Left colon (tissue), 2 donors: ENCODE data around the gene STN1. TPM values are rescaled to one million over a fixed set of nuclear protein-coding genes. Genes with fewer than 3 reads are reported as not detected.

Source experiments
- ATAC-seq: fragments of 200-7000 bp; cut with Tn5 transposase; one replicate; pipeline ENCODE4 v1.9.1; 2020; ENCODE audit warnings: mild to moderate bottlenecking, moderate library complexity
- DNase-seq, 2 donors: peaks; one replicate each; pipeline ENCODE4 v3.0.0-alpha.2; 2020
- intact Hi-C, 2 donors: fragments of 100-400 bp; cut with DNase I in 1 of 2; cut with micrococcal nuclease in 1 of 2; formaldehyde crosslinking; loops; one replicate each; pipeline versions ENCODE4 v1.11.2 to v1.14.0; 2022; cut with DNase I, micrococcal nuclease
- total RNA-seq, 2 donors: library from RNA; stranded (reverse); fragmentation: NEBNext Ultra II Directional; extraction: Animal tissue kit (Norgen Biotek cat#: 25700); gene quantifications; one replicate each; pipeline ENCODE4 v1.2.1, GENCODE V29; 2021
- donor health status: DM: no; HTN: no; CAD: no.
- donor health status: DM: yes; HTN: yes; CAD: no.

Gene STN1
- total RNA-seq, 2 donors from 2014 or later: 24.4 to 25.7 TPM

GRCh38 chr10:103905441-103905840 is 12.5 kb downstream of the STN1 start:
- intact Hi-C loops: no loop called here
- no peak for DNase-seq
- no peak for ATAC-seq

GRCh38 chr10:103901299-103901698 is 16.7 kb downstream of the STN1 start:
- no peak for ATAC-seq

GRCh38 chr10:103899312-103899711 is 18.7 kb downstream of the STN1 start:
- intact Hi-C loops: loop anchor here in 1 of 2 donors (10.0 kb wide), 1 partner anchor 65 kb away; the partner anchor contains the start of gene SLK
- DNase-seq (no peak), ATAC-seq (no peak)

More at GRCh38 chr10:103901299-103901698, 16.7 kb downstream of the STN1 start:
- no peak for DNase-seq
- intact Hi-C loops: no loop called here

- intact Hi-C loops: loop anchor here in 1 of 2 donors (10.0 kb wide), 1 partner anchor 67 kb away; the partner anchor contains the start of gene SLK
- ATAC-seq (no peak), DNase-seq (no peak)
Observed at GRCh38 chr10:103897241-103897774, 20.7 kb downstream of the STN1 start.

- no peak for DNase-seq
- no peak for ATAC-seq
- intact Hi-C loops: loop anchor here in 1 of 2 donors (10.0 kb wide), 1 partner anchor 69 kb away; the partner anchor contains the start of gene SLK
Observed at GRCh38 chr10:103896225-103896624, 21.8 kb downstream of the STN1 start.

GRCh38 chr10:103895411-103896186 is 22.4 kb downstream of the STN1 start:
- intact Hi-C loops: loop anchor here in 1 of 2 donors (10.0 kb wide), 1 partner anchor 69 kb away; the partner anchor contains the start of gene SLK
- DNase-seq (no peak), ATAC-seq (no peak)

GRCh38 chr10:103894441-103894864 is 23.5 kb downstream of the STN1 start:
- DNase-seq: no peak
- intact Hi-C loops: loop anchor here in 1 of 2 donors (10.0 kb wide), 1 partner anchor 70 kb away; the partner anchor contains the start of gene SLK
- ATAC-seq: peak; percentile 38

- intact Hi-C loops: loop anchor here in 1 of 2 donors (10.0 kb wide), 1 partner anchor 71 kb away; the partner anchor contains the start of gene SLK
- peak; percentile 49 for ATAC-seq
- DNase-seq: no peak
Observed at GRCh38 chr10:103893817-103894216, 24.2 kb downstream of the STN1 start.

- intact Hi-C loops: loop anchor here in 1 of 2 donors (10.0 kb wide), 1 partner anchor 73 kb away; the partner anchor contains the start of gene SLK
- DNase-seq (no peak), ATAC-seq (no peak)
Observed at GRCh38 chr10:103892181-103892580, 25.8 kb downstream of the STN1 start.

- no peak for DNase-seq
- intact Hi-C loops: loop anchor here in 1 of 2 donors (10.0 kb wide), 1 partner anchor 74 kb away; the partner anchor contains the start of gene SLK
- ATAC-seq: no peak
Observed at GRCh38 chr10:103890688-103891087, 27.3 kb downstream of the STN1 start.

- DNase-seq: peak; percentile 80 to 91
- intact Hi-C loops: loop anchor here in 1 of 2 donors (10.0 kb wide), 1 partner anchor 75 kb away; the partner anchor contains the start of gene SLK
Observed at GRCh38 chr10:103890194-103890658, 27.8 kb downstream of the STN1 start.

GRCh38 chr10:103889121-103889720 is 28.8 kb downstream of the STN1 start:
- no peak for DNase-seq
- no peak for ATAC-seq
- intact Hi-C loops: loop anchor here in 1 of 2 donors (10.0 kb wide), 1 partner anchor 316 kb away; no protein-coding TSS in a partner anchor

More at GRCh38 chr10:103890194-103890658, 27.8 kb downstream of the STN1 start:
- ATAC-seq: peak; percentile 71

- intact Hi-C loops: loop anchor here in 1 of 2 donors (10.0 kb wide), 1 partner anchor 317 kb away; no protein-coding TSS in a partner anchor
- DNase-seq (peak; percentile 92), ATAC-seq (peak; percentile 68)
Observed at GRCh38 chr10:103888113-103888841, 29.7 kb downstream of the STN1 start.

GRCh38 chr10:103885617-103886016 is 32.4 kb downstream of the STN1 start:
- intact Hi-C loops: loop anchor here in 1 of 2 donors (10.0 kb wide), 1 partner anchor 319 kb away; no protein-coding TSS in a partner anchor

GRCh38 chr10:103884681-103885139 is 33.3 kb downstream of the STN1 start:
- intact Hi-C loops: loop anchor here in 1 of 2 donors (10.0 kb wide), 1 partner anchor 320 kb away; no protein-coding TSS in a partner anchor
- DNase-seq (peak in 1 of 2 donors; percentile 35), ATAC-seq (peak; percentile 27)

More at GRCh38 chr10:103885617-103886016, 32.4 kb downstream of the STN1 start:
- no peak for ATAC-seq
- no peak for DNase-seq

- intact Hi-C loops: loop anchor here in 1 of 2 donors (10.0 kb wide), 1 partner anchor 322 kb away; no protein-coding TSS in a partner anchor
- DNase-seq: no peak
- no peak for ATAC-seq
Observed at GRCh38 chr10:103882285-103883007, 35.5 kb downstream of the STN1 start.
